CD4-positive, CD25-positive, alpha-beta regulatory T cell (primary cell): ENCODE data around the gene WASL. TPM values are rescaled to one million over a fixed set of nuclear protein-coding genes. Genes with fewer than 3 reads are reported as not detected.

ENCODE experiments used
- ATAC-seq, 2 donors: fragments of 150-1000 bp; cut with Tn5 transposase; one replicate each; pipeline ENCODE4 v1.10.0; 2021; ENCODE audit warnings: low read depth in 2 of 2, moderate number of reproducible peaks in 2 of 2, moderate library complexity in 1 of 2
- DNase-seq, 3 donors: peaks; one replicate each; pipeline versions ENCODE4 v3.0.0 to v3.0.0-alpha.2; 2012 to 2022; ENCODE audit warnings: mixed read lengths in 1 of 3
- H3K27ac ChIP-seq: one replicate; pipeline ENCODE4 v1.7.0; 2013; ENCODE audit warnings: mild to moderate bottlenecking, low read length; ENCODE audit not compliant: insufficient read depth, poor library complexity, severe bottlenecking
- H3K27me3 ChIP-seq: one replicate; pipeline ENCODE4 v1.7.0; 2013; ENCODE audit warnings: low read length; ENCODE audit not compliant: control insufficient read depth, insufficient read depth
- H3K36me3 ChIP-seq: one replicate; pipeline ENCODE4 v1.7.0; 2013; ENCODE audit warnings: mild to moderate bottlenecking, low read length, moderate library complexity; ENCODE audit not compliant: control insufficient read depth, insufficient read depth
- H3K4me1 ChIP-seq: 2 replicates; pipeline ENCODE4 v1.7.0; 2013; ENCODE audit warnings: mild to moderate bottlenecking, low read length; ENCODE audit not compliant: insufficient read depth, control insufficient read depth, poor library complexity, severe bottlenecking
- H3K4me3 ChIP-seq: one replicate; pipeline ENCODE4 v1.7.0; 2013; ENCODE audit warnings: low read depth, mild to moderate bottlenecking, low read length, moderate library complexity
- H3K9me3 ChIP-seq, 2 experiments: 1 replicate in 1 of 2; 2 replicates in 1 of 2; pipeline ENCODE4 v1.7.0; 2013; ENCODE audit warnings: low read length in 2 of 2, mild to moderate bottlenecking in 1 of 2, moderate library complexity in 1 of 2; ENCODE audit not compliant: control insufficient read depth in 2 of 2
- H3K27ac Mint-ChIP-seq, 3 donors: one replicate each; pipeline ENCODE4 v1.8.0; 2020 to 2022; ENCODE audit warnings: mild to moderate bottlenecking in 3 of 3, mixed read lengths in 3 of 3, moderate library complexity in 2 of 3
- H3K27me3 Mint-ChIP-seq: one replicate; pipeline ENCODE4 v1.8.0; 2022; ENCODE audit warnings: mild to moderate bottlenecking, mixed read lengths
- H3K36me3 Mint-ChIP-seq: one replicate; pipeline ENCODE4 v1.8.0; 2020; ENCODE audit warnings: mixed read lengths
- H3K4me1 Mint-ChIP-seq, 4 donors: one replicate each; pipeline ENCODE4 v1.8.0; 2020 to 2022; ENCODE audit warnings: mixed read lengths in 4 of 4, mild to moderate bottlenecking in 1 of 4
- H3K4me3 Mint-ChIP-seq, 4 donors: one replicate each; pipeline ENCODE4 v1.8.0; 2020 to 2022; ENCODE audit warnings: mild to moderate bottlenecking in 4 of 4, mixed read lengths in 4 of 4, moderate library complexity in 3 of 4
- H3K9me3 Mint-ChIP-seq, 7 donors: one replicate each; pipeline ENCODE4 v1.8.0; 2020 to 2022; ENCODE audit warnings: mixed read lengths in 7 of 7, mild to moderate bottlenecking in 3 of 7, moderate library complexity in 2 of 7
- polyA plus RNA-seq, 4 donors: library from polyadenylated mRNA; unstranded; fragments of 300-500 nt; fragmentation: Illumina TruSeq; gene quantifications; one replicate each; pipeline ENCODE4 v1.2.3, GENCODE V29; 2021
- total RNA-seq: library from RNA; stranded (reverse); gene quantifications from one replicate; pipeline ENCODE4 v1.2.3, GENCODE V29; 2022

Gene WASL
- total and polyA plus RNA-seq, 5 donors from 2014 or later: 1.4 to 10.2 (median 1.9) TPM

GRCh38 chr7:123647106-123647730 is 101.6 kb downstream of the WASL start:
- H3K4me1 ChIP-seq: no peaks in the 10 kb centered on the region
- no peak overlapping the region for H3K27ac ChIP-seq
- H3K36me3 ChIP-seq: no peaks in the 10 kb centered on the region
- Mint-ChIP-seq H3K4me3 (no peak overlapping the region), H3K36me3 (no peaks in the 10 kb centered on the region), H3K9me3 (peaks cover 0 to 2% (median 0%) of the 10 kb centered on the region in 7 donors), H3K4me1 (no peaks in the 10 kb centered on the region), H3K27ac (no peak overlapping the region), H3K27me3 (peaks cover 34% of the 10 kb centered on the region)
- H3K9me3 ChIP-seq: no peaks in the 10 kb centered on the region
- peaks cover 4% of the 10 kb centered on the region for H3K27me3 ChIP-seq
- DNase-seq (no peak), ATAC-seq (no peak)
- H3K4me3 ChIP-seq: no peak overlapping the region

- Histone ChIP-seq H3K36me3 (no peaks in the 10 kb centered on the region), H3K4me1 (no peaks in the 10 kb centered on the region), H3K27me3 (peaks cover 4% of the 10 kb centered on the region), H3K27ac (no peak overlapping the region), H3K4me3 (no peak overlapping the region), H3K9me3 (no peaks in the 10 kb centered on the region)
- DNase-seq (no peak), ATAC-seq (no peak)
- Mint-ChIP-seq H3K27me3 (peaks cover 40% of the 10 kb centered on the region), H3K36me3 (no peaks in the 10 kb centered on the region), H3K4me3 (no peak overlapping the region), H3K9me3 (peaks cover 0 to 3% (median 0%) of the 10 kb centered on the region in 7 donors), H3K4me1 (no peaks in the 10 kb centered on the region), H3K27ac (no peak overlapping the region)
These were observed 103.3 kb downstream of the WASL start for GRCh38 chr7:123645516-123645915.

GRCh38 chr7:123643495-123644441 is 105.0 kb downstream of the WASL start:
- no peaks in the 10 kb centered on the region for H3K9me3 ChIP-seq
- no peak overlapping the region for H3K27ac ChIP-seq
- H3K4me1 ChIP-seq: no peaks in the 10 kb centered on the region
- no peak overlapping the region for H3K4me3 Mint-ChIP-seq
- peaks cover 4% of the 10 kb centered on the region for H3K27me3 ChIP-seq
- peaks cover 0 to 3% (median 0%) of the 10 kb centered on the region in 7 donors for H3K9me3 Mint-ChIP-seq
- no peaks in the 10 kb centered on the region for H3K4me1 Mint-ChIP-seq
- no peak for DNase-seq
- peaks cover 34% of the 10 kb centered on the region for H3K27me3 Mint-ChIP-seq
- H3K27ac Mint-ChIP-seq: no peak overlapping the region
- no peak overlapping the region for H3K4me3 ChIP-seq
- ATAC-seq: no peak
- H3K36me3 ChIP-seq: no peaks in the 10 kb centered on the region
- no peaks in the 10 kb centered on the region for H3K36me3 Mint-ChIP-seq

GRCh38 chr7:123641901-123642300 is 106.9 kb downstream of the WASL start:
- ATAC-seq: no peak

GRCh38 chr7:123640583-123640982 is 108.2 kb downstream of the WASL start:
- peaks cover 0 to 2% (median 0%) of the 10 kb centered on the region in 7 donors for H3K9me3 Mint-ChIP-seq
- Histone ChIP-seq H3K4me1 (no peaks in the 10 kb centered on the region), H3K9me3 (no peaks in the 10 kb centered on the region), H3K27ac (no peak overlapping the region), H3K36me3 (no peaks in the 10 kb centered on the region), H3K27me3 (peaks cover 7% of the 10 kb centered on the region), H3K4me3 (no peak overlapping the region)
- ATAC-seq (no peak), DNase-seq (no peak)
- no peak overlapping the region for H3K4me3 Mint-ChIP-seq
- no peaks in the 10 kb centered on the region for H3K36me3 Mint-ChIP-seq
- H3K27ac Mint-ChIP-seq: no peak overlapping the region
- no peaks in the 10 kb centered on the region for H3K4me1 Mint-ChIP-seq
- peaks cover 42% of the 10 kb centered on the region for H3K27me3 Mint-ChIP-seq

More at GRCh38 chr7:123641901-123642300, 106.9 kb downstream of the WASL start:
- peaks cover 0 to 2% (median 0%) of the 10 kb centered on the region in 7 donors for H3K9me3 Mint-ChIP-seq
- no peaks in the 10 kb centered on the region for H3K36me3 Mint-ChIP-seq
- peaks cover 43% of the 10 kb centered on the region for H3K27me3 Mint-ChIP-seq
- Histone ChIP-seq H3K27me3 (peaks cover 7% of the 10 kb centered on the region), H3K36me3 (no peaks in the 10 kb centered on the region), H3K27ac (no peak overlapping the region), H3K4me3 (no peak overlapping the region), H3K4me1 (no peaks in the 10 kb centered on the region), H3K9me3 (no peaks in the 10 kb centered on the region)
- no peak overlapping the region for H3K4me3 Mint-ChIP-seq
- H3K27ac Mint-ChIP-seq: no peak overlapping the region
- no peaks in the 10 kb centered on the region for H3K4me1 Mint-ChIP-seq
- DNase-seq: no peak

- H3K27me3 ChIP-seq: peaks cover 7% of the 10 kb centered on the region
- ATAC-seq: no peak
These were observed 109.2 kb downstream of the WASL start for GRCh38 chr7:123639631-123640030.

GRCh38 chr7:123637878-123638277 is 110.9 kb downstream of the WASL start:
- Histone ChIP-seq H3K4me1 (no peaks in the 10 kb centered on the region), H3K27me3 (peaks cover 7% of the 10 kb centered on the region), H3K9me3 (no peaks in the 10 kb centered on the region), H3K27ac (no peak overlapping the region), H3K4me3 (no peak overlapping the region), H3K36me3 (no peaks in the 10 kb centered on the region)
- H3K4me3 Mint-ChIP-seq: no peak overlapping the region
- no peak for DNase-seq
- no peaks in the 10 kb centered on the region for H3K36me3 Mint-ChIP-seq
- ATAC-seq: no peak
- H3K27me3 Mint-ChIP-seq: peaks cover 28% of the 10 kb centered on the region
- no peak overlapping the region for H3K27ac Mint-ChIP-seq
- peaks cover 0 to 2% (median 0%) of the 10 kb centered on the region in 7 donors for H3K9me3 Mint-ChIP-seq
- H3K4me1 Mint-ChIP-seq: no peaks in the 10 kb centered on the region

More at GRCh38 chr7:123639631-123640030, 109.2 kb downstream of the WASL start:
- Mint-ChIP-seq H3K4me1 (no peaks in the 10 kb centered on the region), H3K9me3 (peaks cover 0 to 2% (median 0%) of the 10 kb centered on the region in 7 donors), H3K36me3 (no peaks in the 10 kb centered on the region), H3K27ac (no peak overlapping the region), H3K4me3 (no peak overlapping the region), H3K27me3 (peaks cover 37% of the 10 kb centered on the region)
- Histone ChIP-seq H3K9me3 (no peaks in the 10 kb centered on the region), H3K4me1 (no peaks in the 10 kb centered on the region), H3K4me3 (no peak overlapping the region), H3K27ac (no peak overlapping the region), H3K36me3 (no peaks in the 10 kb centered on the region)
- no peak for DNase-seq
